GM18505 (cell line): ENCODE data around the gene ABAT.
A peak's percentile ranks its signal among the peaks of the same experiment; 100 is the strongest.

ENCODE experiments used
- ATAC-seq: cut with Tn5 transposase; IDR thresholded peaks from one replicate; pipeline ENCODE4 v1.9.1; 2021; ENCODE audit not compliant: unreplicated experiment
- POLR2A ChIP-seq: IDR thresholded peaks from 4 replicates; pipeline ENCODE4 v1.6.1; 2011; ENCODE audit warnings: borderline replicate concordance; ENCODE audit not compliant: insufficient read depth, insufficient read length; ENCODE audit errors: extremely low read depth

ABAT gene

GRCh38 chr16:8808613-8809353 lies 134.4 kb downstream of the ABAT start:
- no peak for TF ChIP-seq POLR2A
- no peak for ATAC-seq

- ATAC-seq = no peak
- TF ChIP-seq POLR2A = no peak
These were observed 137.9 kb downstream of the ABAT start for GRCh38 chr16:8812162-8812843.

- no peak for ATAC-seq
- TF ChIP-seq POLR2A = no peak
These were observed 139.8 kb downstream of the ABAT start for GRCh38 chr16:8814095-8814806.

- ATAC-seq = no peak
- no peak for TF ChIP-seq POLR2A
These were observed 142.7 kb downstream of the ABAT start for GRCh38 chr16:8816967-8817655.

- TF ChIP-seq POLR2A = no peak
- peak; percentile 86 for ATAC-seq
These were observed 144.3 kb downstream of the ABAT start for GRCh38 chr16:8818504-8819270.

GRCh38 chr16:8819411-8820034 lies 145.1 kb downstream of the ABAT start:
- TF ChIP-seq POLR2A = no peak
- ATAC-seq = no peak

GRCh38 chr16:8822403-8822802 lies 148.0 kb downstream of the ABAT start:
- no peak for TF ChIP-seq POLR2A
- ATAC-seq = no peak

GRCh38 chr16:8826278-8826879 lies 152.0 kb downstream of the ABAT start:
- ATAC-seq = no peak
- no peak for TF ChIP-seq POLR2A

- ATAC-seq = no peak
- TF ChIP-seq POLR2A = no peak
These were observed 154.2 kb downstream of the ABAT start for GRCh38 chr16:8828541-8829165.

GRCh38 chr16:8831450-8831849 lies 157.0 kb downstream of the ABAT start:
- TF ChIP-seq POLR2A = no peak

GRCh38 chr16:8831871-8832716 lies 157.7 kb downstream of the ABAT start:
- ATAC-seq = no peak
- no peak for TF ChIP-seq POLR2A

More at GRCh38 chr16:8831450-8831849, 157.0 kb downstream of the ABAT start:
- ATAC-seq = no peak
